Glutamatergic neuron (in vitro differentiated cells): ENCODE results near the gene TEDC2. TPM values are rescaled to one million over a fixed set of nuclear protein-coding genes. Genes with fewer than 3 reads are reported as not detected.

Source experiments
- DNase-seq: peaks from one replicate; pipeline ENCODE4 v3.0.0; 2022
- H3K27ac Mint-ChIP-seq: one replicate; pipeline ENCODE4 v1.8.0; 2020; ENCODE audit warnings: mild to moderate bottlenecking, mixed read lengths, inconsistent platforms; ENCODE audit not compliant: unreplicated experiment
- H3K27me3 Mint-ChIP-seq: one replicate; pipeline ENCODE4 v1.8.0; 2020; ENCODE audit warnings: mild to moderate bottlenecking, moderate library complexity, mixed read lengths, inconsistent platforms; ENCODE audit not compliant: unreplicated experiment
- H3K36me3 Mint-ChIP-seq: one replicate; pipeline ENCODE4 v1.8.0; 2020; ENCODE audit warnings: mild to moderate bottlenecking, mixed read lengths, inconsistent platforms; ENCODE audit not compliant: unreplicated experiment
- H3K4me1 Mint-ChIP-seq: one replicate; pipeline ENCODE4 v1.8.0; 2020; ENCODE audit warnings: mild to moderate bottlenecking, low read depth, mixed read lengths, inconsistent platforms; ENCODE audit not compliant: unreplicated experiment
- H3K4me3 Mint-ChIP-seq: one replicate; pipeline ENCODE4 v1.8.0; 2020; ENCODE audit warnings: mild to moderate bottlenecking, mixed read lengths, inconsistent platforms; ENCODE audit not compliant: unreplicated experiment
- H3K9me3 Mint-ChIP-seq: one replicate; pipeline ENCODE4 v1.8.0; 2020; ENCODE audit warnings: mild to moderate bottlenecking, moderate library complexity, mixed read lengths, inconsistent platforms; ENCODE audit not compliant: unreplicated experiment
- total RNA-seq: library from RNA; stranded (reverse); fragmentation: NEBNext Ultra II Directional; extraction: Animal tissue kit (Norgen Biotek cat#: 25700); gene quantifications from one replicate; pipeline ENCODE4 v1.2.1, GENCODE V29; 2021; ENCODE audit not compliant: unreplicated experiment
- TF ChIP-seq, protein P1 (sequence below): fragments of 200-600 bp; sonication (generic); IDR thresholded peaks from one replicate; pipeline ENCODE4 v1.5.0; 2021; ENCODE audit not compliant: partially characterized antibody, unreplicated experiment

TEDC2 gene
- total RNA-seq, 1 donor from 2014 or later = 21.1 TPM

DNA sequence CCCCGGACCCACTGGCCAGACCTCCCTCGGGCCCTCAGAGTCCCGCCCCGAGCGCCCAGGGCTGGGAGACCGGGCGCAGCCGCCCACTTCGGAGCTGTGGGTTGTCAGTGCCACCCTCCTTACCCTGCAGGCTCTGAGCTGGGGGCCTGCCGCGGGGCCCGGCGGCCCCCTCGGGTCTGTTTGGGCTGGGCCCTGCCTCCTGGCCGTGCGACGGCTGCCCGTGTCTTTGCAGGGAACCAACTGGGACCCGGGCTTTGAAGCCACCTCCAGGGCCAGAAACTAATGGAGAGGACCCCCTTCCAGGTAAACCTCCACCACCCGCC is 443 bp downstream of the TEDC2 start:
- Mint-ChIP-seq H3K4me1 (peaks cover 6% of the 10 kb centered on the region), H3K9me3 (peaks cover 6% of the 10 kb centered on the region), H3K4me3 (peak overlapping the region; percentile 79), H3K27ac (no peak overlapping the region), H3K27me3 (peaks cover 12% of the 10 kb centered on the region), H3K36me3 (no peaks in the 10 kb centered on the region)
- TF ChIP-seq, protein P1, sequence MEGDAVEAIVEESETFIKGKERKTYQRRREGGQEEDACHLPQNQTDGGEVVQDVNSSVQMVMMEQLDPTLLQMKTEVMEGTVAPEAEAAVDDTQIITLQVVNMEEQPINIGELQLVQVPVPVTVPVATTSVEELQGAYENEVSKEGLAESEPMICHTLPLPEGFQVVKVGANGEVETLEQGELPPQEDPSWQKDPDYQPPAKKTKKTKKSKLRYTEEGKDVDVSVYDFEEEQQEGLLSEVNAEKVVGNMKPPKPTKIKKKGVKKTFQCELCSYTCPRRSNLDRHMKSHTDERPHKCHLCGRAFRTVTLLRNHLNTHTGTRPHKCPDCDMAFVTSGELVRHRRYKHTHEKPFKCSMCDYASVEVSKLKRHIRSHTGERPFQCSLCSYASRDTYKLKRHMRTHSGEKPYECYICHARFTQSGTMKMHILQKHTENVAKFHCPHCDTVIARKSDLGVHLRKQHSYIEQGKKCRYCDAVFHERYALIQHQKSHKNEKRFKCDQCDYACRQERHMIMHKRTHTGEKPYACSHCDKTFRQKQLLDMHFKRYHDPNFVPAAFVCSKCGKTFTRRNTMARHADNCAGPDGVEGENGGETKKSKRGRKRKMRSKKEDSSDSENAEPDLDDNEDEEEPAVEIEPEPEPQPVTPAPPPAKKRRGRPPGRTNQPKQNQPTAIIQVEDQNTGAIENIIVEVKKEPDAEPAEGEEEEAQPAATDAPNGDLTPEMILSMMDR = peak; percentile 0
- no peak for DNase-seq

DNA sequence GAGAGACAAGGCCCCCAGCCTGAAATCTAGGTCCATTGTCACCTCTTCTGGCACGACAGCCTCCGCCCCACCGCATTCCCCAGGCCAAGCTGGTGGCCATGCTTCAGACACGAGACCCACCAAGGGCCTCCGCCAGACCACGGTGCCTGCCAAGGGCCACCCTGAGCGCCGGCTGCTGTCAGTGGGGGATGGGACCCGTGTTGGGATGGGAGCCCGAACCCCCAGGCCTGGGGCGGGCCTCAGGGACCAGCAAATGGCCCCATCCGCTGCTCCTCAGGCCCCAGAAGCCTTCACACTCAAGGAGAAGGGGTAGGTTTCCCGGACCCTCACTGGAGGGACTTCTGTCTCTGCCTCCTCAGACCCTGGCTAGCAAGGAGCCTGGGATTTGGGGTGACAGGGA is 1.0 kb downstream of the TEDC2 start:
- H3K27me3 Mint-ChIP-seq = peaks cover 12% of the 10 kb centered on the region
- peaks cover 6% of the 10 kb centered on the region for H3K4me1 Mint-ChIP-seq
- TF ChIP-seq, protein P1 = no peak
- peaks cover 6% of the 10 kb centered on the region for H3K9me3 Mint-ChIP-seq
- no peak overlapping the region for H3K27ac Mint-ChIP-seq
- H3K36me3 Mint-ChIP-seq = no peaks in the 10 kb centered on the region
- no peak overlapping the region for H3K4me3 Mint-ChIP-seq
- DNase-seq = no peak

GRCh38 chr16:2462031-2462866 is 2.3 kb downstream of the TEDC2 start:
- H3K27ac Mint-ChIP-seq = no peak overlapping the region
- H3K27me3 Mint-ChIP-seq = peaks cover 9% of the 10 kb centered on the region
- no peak overlapping the region for H3K4me3 Mint-ChIP-seq
- TF ChIP-seq, protein P1 = no peak
- no peaks in the 10 kb centered on the region for H3K36me3 Mint-ChIP-seq
- peaks cover 6% of the 10 kb centered on the region for H3K9me3 Mint-ChIP-seq
- no peak for DNase-seq
- peaks cover 4% of the 10 kb centered on the region for H3K4me1 Mint-ChIP-seq

DNA sequence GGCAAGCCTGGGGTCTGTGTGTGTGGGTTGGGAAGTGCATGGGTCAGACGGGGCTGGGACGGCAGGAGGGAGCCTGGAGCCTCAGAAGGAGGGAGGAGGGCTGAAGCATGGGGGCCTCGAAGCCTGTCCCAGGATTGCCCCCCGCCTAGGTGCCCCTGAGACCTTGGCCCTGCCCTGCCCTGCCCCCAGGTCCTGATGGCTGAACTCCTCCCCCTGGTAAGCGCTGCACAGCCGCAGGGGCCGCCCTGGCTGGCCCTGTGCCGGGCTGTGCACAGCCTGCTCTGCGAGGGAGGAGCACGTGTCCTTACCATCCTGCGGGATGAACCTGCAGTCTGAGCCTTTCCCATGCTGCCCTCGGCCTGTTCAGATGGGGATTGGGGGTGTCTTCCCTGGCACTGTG is 4.4 kb downstream of the TEDC2 start:
- Mint-ChIP-seq H3K4me3 (no peak overlapping the region), H3K36me3 (no peaks in the 10 kb centered on the region), H3K27me3 (peaks cover 8% of the 10 kb centered on the region), H3K9me3 (peaks cover 2% of the 10 kb centered on the region), H3K4me1 (peaks cover 2% of the 10 kb centered on the region), H3K27ac (no peak overlapping the region)
- DNase-seq = no peak
- TF ChIP-seq, protein P1 = no peak

GRCh38 chr16:2465653-2466415 is 5.9 kb downstream of the TEDC2 start:
- no peak overlapping the region for H3K27ac Mint-ChIP-seq
- no peaks in the 10 kb centered on the region for H3K9me3 Mint-ChIP-seq
- TF ChIP-seq, protein P1 = peak; percentile 31
- DNase-seq = no peak
- peaks cover 10% of the 10 kb centered on the region for H3K4me1 Mint-ChIP-seq
- H3K4me3 Mint-ChIP-seq = no peak overlapping the region
- H3K27me3 Mint-ChIP-seq = peaks cover 9% of the 10 kb centered on the region
- no peaks in the 10 kb centered on the region for H3K36me3 Mint-ChIP-seq
